Kasumi-1 (cell line): ENCODE results near the gene KCTD14.
"Not testable (repeated sequence)": the region's sequence is repeated elsewhere in the genome, so short reads cannot be mapped to it uniquely, and the experiment has no call there.

Experiments
- DNase-seq, 2 experiments: peaks; one replicate each; lab custom pipeline; 2025; lab: John Stamatoyannopoulos, UW

KCTD14 gene

DNA sequence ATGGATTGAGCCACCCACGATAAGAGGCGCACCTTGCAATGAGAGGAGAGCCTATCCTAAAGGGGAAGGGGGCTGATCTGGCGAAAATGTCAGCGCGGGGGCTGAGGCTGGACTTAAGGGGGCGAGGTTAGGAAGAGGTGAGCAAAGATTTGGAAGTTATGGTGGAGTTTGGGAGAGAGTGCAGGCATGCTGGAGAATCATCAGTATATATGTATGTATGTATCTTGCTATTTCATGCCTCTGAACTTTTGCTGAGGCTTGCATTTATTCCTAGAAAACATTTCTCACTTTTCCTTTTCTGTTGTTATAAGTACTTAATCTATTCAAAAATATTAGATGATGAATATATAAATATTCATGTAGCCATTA, 23.4 kb upstream of the KCTD14 start:
- DNase-seq: no peak

DNA sequence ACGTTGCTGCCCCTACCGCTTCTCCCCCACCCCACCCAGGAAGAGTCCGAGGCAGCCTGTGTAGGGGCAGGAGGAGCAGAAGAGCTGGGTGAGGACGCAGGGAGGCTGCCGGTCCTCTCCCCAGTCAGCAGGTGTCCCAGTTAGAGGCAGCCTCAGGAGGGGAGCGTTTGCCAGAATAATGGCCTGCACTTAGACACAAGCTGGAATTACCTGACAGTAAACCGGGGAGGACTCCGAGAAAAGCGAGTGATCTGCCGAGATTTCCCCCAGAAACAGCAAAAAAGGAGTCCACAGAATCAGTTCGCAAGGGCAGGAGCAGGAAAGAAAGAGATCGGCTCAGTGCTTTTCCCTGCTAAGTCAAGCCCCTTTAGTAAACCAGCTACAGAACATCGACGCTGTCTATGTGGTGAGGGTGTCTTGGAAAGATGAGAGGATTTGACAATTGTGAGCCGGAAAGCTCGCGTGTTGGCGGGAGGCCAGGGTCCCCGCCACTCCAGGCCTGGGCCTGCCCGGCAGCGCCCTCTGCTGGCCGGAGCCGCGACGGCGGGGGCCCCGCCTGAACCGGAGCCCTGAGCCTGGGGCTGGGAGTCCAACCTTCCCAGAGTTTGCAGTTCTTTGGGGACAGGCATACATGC, 22.9 kb upstream of the KCTD14 start:
- DNase-seq: peak; percentile 21 to 53

DNA sequence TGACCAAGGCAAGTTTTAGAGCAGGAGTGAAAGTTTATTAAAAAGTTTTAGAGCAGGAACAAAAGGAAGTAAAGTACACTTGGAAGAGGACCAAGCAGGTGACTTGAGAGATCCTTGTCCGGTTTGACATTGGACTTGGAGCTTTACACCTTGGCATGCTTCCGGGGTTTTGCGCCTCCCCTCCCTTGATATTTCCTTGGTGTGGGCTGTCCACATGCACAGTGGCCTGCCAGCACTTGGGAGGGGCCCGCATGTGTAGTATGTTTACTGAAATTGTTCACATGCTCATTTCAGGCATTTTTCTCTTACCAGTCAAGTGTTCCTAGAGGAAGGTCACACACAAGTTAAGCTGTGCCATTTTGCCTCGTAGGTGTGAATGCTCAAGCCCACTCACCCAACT, 21.6 kb upstream of the KCTD14 start:
- no peak for DNase-seq

DNA sequence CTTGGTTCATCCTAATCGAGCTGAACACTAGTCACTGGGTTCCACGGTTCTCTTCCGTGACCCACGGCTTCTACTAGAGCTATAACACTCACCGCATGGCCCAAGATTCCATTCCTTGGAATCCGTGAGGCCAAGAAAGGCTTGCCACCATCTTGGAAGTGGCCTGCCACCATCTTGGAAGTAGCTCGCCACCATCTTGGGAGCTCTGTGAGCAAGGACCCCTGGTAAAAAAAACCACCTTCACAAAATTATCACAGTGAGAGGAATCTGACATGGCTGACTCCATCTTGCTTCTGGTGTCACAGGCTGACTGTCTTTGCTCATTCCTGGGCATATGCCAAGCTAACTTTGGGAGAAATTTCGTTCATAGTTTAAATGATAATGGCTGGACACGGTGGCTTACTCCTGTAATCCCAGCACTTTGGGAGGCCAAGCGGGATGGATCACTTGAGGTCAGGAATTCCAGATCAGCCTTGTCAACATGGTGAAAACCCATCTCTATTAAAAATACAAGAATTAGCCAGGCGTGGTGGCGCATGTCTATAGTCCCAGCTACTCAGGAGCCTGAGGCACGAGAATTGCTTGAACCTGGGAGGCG, 18.9 kb upstream of the KCTD14 start:
- DNase-seq: no peak

DNA sequence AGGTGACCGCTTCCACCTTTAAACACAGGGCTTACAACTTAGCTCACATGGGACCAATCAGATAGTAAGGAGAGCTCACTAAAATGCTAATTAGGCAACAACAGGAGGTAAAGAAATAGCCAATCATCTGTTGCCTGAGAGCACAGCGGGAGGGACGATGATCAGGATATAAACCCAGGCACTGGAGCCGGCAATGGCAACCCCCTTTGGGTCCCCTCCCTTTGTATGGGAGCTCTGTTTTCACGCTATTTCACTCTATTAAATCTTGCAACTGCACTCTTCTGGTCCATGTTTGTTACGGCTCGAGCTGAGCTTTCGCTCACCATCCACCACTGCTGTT, 18.3 kb upstream of the KCTD14 start:
- DNase-seq: not testable (repeated sequence)

DNA sequence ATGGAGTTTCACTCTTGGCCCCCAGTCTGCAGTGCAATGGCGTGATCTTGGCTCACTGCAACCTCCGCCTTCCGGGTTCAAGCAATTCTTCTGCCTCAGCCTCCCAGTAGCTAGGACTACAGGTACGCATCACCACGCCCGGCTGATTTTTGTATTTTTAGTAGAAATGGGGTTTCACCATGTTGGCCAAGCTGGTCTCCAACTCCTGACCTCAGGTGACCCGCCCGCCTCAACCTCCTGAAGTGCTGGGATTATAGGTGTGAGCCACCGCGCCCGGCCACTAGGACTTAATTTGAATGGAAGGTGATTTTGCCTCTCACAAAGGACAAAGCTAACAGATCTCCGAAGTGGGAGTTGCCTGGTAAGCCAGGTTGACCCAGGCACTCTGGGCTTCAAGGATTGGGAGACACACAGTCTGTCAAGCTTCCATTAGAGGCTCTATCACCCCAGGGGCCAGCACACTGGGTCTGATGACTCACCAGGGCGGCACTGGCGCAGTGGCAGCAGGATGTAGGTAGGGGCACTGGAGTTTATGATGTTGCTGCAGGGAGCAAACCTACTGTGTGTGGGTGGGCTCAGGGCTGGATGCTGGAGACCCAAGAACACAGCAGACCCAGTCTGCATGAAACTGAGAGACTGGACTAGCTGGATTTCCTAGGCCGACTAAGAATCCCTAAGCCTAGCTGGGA, 17.8 kb upstream of the KCTD14 start:
- no peak for DNase-seq

DNA sequence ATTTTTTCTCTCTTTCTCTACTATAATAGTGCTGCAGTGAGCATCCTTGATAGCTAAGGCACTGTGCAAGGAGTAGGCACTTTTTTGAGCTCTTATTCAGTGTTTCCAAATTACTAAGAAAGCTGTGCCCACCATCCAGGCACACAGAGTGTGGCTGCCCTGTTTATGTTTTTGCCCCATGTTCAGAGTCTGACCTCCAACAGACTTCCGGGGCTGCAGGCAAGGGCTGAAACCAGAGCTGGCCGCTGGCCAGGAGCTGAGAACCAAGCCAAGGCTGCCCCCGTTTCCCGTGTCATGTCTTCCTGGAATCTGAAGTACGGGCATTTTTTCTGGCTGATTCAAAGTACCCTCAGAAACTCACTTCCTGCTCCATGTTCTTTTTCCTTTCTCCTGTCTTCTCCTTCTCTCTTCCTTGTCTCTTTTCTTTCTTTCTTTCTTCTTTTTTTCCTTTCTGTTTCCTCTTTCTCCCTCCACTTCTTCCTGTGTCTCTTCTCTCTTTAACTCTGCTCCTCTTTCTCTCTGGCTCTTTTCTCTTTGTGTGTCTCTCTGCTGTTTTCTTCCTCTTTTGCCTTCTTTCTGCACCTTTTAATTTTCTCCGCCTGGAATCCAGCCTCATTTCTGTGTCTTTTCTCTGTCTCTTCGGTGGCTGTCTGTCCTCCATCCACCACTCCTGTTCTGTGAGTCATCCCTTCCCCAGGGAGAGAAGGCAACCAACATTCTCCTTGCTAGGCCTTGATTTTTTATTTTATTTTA, 17.0 kb upstream of the KCTD14 start:
- peak; percentile 57 to 61 for DNase-seq

DNA sequence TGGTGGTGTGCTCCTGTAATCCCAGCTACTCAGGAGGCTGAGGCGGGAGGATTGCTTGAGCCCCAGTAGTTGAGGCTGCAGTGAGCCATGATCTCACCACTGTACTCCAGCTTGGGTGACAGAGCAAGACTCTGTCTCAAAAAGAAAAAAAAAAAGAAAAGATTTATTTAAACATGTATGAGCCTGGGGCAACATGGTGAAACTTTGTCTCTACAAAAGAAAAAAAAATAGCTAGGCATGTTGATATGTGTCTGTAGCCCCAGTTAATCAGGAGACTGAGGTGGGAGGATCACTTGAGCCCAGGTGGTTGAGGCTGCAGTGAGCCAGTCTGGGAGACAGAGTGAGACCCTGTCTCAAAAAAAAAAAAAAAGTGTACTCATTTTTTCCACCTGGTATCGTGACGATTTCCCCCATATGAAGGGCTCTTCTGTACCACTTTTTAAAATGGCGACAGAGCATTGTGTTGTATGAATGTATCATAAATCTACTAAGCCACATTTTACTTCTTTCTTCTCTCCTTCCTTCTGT, 16.4 kb upstream of the KCTD14 start:
- no peak for DNase-seq

DNA sequence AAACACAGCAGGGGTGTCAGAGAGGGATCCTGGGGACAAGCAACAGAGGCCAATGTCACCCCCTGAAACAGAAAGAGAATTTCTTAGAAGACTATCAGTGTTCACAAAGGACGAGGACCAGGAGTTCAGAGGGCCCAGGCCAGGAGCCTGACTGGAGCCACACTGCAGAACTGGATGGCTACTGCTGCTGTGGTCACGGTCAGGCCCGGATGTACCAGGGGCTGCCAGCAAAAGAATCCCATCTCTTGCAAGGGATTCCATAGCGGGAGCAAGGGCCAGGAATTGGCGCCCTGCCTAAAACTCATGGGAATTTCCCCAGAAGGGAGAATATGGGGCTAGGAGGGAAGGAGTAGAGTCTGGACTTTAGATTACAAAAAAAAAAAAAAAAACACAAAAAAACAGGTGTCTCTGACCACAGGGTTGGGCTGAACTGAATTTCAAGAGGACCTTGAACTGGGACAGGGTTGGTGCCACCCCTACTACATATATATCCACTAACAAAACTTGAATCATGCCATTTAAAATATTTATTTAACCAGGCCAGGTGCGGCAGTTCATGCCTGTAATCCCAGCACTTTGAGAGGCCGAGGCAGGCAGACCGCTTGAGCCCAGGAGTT, 15.7 kb upstream of the KCTD14 start:
- no peak for DNase-seq

DNA sequence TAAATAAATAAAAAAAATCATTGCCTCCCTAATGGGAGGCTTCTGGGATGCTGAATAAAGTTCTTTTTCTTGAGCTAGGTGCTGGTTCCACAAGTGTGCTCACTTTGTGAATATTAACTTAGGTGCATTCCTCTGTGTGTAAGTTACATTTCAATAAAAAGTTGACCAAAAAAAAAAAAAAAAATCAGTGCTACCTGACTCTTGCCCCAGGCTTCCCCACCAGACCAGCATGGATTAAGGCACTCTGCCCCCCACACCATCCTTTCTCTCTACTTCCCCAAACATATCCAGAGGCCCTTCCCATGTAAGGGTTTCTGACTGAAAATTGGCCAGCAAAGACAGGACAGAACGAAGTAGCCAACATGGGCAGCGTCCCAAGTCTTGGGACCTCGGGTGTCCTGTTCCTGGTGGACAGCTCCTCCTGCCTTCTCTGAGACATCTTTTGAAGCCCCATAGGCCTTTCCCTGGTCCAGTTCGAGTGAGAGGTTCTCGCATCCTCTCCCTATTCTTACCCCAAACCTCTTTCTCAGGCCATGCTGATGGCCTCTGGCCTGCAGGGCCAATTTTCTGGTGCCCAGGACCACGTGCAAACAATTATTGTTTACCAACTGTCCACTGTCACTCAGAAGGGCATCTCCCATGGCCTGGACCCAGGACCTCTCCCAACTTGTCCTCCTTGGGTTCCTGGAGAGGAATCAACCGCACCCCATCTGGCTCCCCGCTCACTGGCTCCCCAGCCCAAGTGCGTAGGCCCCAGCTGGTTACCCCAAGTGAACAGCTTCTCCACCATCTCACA, 14.9 kb upstream of the KCTD14 start:
- DNase-seq: no peak

DNA sequence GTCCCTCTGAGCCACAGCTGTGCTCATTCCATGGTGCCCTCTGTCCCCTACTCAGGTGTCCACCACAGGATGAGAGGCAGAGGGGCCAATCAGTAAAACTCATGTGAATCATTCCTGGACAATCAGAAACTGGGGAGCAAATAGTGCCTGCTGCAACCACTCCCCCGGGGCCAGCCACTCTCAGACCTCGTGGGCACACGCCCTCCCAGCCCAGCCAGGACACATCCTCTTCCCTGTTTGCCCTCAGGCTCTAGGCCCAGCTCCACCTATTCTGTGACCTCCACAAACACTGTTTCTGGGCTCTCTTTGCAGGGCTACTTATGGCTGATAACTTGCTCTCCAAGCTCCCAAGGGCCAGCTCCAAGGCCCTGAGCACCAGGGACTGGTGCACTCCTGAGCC, 14.0 kb upstream of the KCTD14 start:
- no peak for DNase-seq

DNA sequence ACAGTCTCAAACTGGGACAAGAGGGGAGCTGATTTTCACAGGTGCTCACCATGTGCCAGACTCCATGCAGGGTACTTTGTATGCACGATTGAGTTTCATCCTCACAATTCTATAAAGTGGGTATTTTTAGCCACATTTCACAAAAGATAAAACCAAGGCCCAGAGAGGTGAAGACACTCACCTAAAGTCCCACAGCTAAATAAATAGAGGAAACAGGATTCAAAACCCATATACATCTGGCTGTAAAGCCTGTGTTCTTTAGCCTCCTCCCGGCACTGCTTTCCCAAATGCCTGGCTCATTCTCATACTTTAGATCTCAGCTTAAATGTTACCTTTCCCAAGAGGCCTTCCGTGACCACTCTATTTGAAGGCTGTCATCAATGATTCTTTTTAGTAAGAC, 13.2 kb upstream of the KCTD14 start:
- no peak for DNase-seq

DNA sequence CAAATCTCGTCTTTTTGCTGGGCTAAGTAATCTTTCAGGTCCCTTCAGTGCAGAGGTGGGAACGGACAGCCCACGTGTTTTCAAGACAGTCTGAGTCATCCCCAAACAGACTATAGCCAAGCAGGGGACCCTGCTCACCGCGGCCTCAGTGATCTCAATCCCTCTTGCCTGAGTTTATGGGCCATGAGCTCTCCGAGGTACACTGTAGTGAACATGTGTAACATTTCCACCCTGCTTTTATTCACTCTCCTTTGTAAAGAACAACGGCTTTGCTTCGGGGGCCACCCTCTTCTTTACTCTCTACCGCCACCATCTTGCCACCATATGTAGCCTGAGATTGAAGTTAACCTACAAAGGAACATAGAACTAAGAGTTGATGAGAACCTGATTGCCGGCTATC, 11.5 kb upstream of the KCTD14 start:
- no peak for DNase-seq

DNA sequence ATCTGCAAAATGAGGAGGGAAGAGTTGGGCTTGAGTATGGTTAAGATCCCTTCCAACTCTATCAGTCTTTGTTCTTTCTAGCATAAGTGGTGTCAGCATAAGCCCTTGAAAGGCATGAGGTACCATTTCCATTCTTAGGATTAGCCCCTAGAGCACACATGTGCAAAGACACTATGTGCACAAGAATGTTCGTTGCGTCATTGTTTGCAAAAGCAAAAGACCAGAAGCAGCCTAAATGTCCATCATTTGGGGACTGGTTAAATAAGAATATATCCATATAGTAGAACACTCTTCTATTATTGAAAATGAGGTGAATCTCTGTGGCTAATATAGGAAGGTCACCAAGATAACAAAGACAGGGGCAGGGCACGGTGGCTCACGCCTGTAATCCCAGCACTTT, 10.0 kb upstream of the KCTD14 start:
- no peak for DNase-seq

DNA sequence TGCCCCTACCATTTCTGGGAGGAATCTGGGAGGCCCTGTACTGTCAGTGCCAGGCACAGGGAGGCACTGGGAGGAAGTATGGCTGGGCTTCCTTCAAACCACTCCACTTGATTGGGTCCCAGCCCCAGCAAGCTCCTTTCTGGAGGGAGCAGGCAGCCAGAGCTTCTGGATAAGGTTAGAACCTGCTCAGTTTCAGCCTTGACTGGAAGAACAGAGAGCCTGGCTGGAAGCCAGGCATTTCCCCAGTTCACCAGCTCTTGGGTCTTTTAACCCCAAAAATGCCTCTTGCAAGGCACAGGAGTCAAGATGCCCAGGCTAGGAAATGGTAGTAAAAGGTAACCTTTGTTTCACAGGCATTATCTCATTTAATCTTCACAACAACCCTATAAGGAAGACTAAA, 9.0 kb upstream of the KCTD14 start:
- DNase-seq: no peak

DNA sequence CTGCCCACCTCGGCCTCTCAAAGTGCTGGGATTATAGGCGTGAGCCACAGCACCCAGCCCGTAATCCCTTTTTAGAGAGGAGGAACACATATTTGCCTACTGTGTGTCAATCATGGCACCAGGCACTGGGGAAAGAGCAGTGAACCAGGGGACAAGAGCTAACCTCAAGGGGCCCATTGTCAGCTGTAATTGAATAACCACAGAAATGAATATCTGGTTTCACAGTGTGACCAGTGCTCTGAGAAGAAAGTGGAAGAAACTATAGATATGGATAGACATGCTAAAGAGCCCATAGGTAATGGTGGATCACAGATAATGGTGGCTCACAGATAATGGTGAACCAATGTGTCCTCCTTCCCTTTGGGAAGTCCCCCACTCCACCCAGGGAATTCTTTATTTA, 8.6 kb upstream of the KCTD14 start:
- no peak for DNase-seq

DNA sequence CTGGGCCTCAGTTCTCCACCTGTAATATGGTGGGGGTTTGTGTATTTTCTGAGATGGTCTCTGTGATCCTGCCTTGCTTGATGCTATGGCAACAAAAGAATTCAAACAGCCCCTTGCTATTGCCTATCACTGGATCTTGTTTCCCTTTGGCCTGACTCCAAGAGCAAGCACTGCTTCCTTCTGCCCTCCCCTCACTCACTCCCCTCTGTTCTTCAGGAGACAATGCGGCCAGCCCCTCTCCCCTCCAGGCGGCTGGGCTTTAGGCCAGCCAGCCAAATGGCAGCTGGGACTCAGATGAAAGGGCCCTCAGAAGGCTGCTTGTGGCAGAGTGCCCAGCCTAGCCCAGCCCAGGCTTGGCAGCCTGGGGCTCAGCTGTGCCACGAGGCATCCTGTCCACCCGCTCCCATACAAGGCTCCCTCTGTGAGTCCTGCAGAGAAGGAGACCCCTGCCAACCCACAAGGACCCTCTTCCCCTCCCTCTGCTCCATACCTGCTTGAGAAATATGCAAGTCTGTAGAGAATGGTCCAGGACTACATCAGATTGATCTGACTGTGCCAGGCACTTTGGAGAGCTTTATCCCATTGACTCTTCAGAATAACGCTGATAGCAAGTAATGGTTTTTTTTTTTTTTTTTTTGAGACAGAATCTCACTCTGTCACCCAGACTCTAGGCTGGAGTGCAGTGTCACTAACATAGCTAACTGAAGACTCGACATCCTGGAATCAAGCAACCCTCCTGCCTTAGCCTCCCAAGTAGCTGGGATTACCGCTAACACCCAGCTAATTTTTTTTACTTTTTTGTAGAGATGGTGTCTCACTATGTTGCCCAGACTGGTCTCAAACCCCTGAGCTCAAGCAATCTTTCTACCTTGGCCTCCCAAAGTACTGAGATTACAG, 7.6 kb upstream of the KCTD14 start:
- peak; percentile 7 to 30 for DNase-seq

DNA sequence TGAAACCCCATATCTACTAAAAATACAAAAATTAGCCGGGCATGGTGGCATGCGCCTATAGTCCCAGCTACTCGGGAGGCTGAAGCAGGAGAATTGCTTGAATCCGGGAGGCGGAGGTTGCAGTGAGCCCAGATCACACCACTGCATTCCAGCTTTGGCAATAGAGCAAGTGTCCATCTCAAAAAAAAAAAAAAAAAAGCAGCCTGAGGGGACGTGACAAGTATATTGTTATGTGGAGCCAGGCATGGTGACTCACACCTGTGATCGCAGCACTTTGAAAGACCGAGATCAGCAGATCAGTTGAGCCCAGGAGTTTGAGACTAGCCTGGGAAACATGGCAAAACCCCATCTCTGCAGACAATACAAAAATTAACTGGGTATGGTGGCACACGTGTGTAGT, 5.3 kb upstream of the KCTD14 start:
- DNase-seq: not testable (repeated sequence)

DNA sequence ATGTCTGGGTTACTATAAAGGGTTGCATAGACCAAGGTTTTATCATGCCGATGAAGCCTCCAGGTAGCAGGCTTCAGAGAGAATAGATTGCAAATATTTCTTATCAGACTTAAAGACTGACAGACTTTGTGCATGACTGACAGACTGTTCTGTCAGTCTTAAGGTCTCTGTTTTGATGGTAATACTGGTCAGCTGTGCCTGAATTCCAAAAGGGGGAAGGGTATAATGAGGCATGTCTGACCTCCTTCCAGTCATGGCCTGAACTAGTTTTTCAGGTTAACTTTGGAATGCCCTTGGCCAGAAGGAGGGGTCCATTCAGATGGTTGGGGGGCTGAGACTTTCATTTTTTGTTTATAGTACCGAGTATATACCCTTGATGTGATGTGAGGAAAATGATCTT, 4.7 kb upstream of the KCTD14 start:
- no peak for DNase-seq

DNA sequence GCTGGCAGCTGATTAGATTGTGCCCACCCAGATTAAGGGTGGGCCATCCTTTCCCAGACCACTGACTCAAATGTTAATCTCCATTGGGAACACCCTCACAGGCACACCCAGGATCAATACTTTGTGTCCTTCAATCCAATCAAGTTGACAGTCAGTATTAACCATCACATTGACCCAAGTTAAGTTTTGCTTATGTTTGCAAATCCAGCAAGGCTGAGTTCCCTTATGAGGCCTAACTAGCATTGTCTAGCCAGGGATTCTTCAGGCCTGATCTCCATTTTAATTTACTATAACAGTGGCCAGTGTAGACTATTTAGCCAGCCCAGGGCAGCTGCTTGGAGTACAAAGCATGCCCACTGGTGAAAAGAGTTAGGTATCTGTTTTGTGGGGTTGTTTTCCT, 2.3 kb upstream of the KCTD14 start:
- no peak for DNase-seq

DNA sequence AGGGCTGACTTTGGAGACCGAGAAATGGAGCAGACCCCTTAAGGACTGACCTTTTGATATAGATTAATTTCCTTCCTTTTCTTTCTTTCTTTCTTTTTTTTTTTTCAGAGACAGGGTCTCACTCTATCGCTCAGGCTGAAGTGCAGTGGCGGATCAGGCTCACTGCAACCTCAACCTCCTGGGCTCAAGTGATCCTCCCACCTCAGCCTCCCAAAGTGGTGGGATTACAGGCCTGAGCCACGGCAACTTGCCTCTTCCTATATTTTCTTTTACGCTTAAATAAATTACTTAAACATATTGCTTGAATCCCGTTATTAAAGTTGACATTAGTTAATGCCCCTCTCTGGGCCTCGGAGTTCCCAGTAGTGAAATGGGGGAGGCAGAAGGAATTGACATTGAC, 350 bp upstream of the KCTD14 start:
- DNase-seq: no peak
